ENCODE measurements around the gene BCL6.
"Not testable (repeated sequence)": the region's sequence is repeated elsewhere in the genome, so short reads cannot be mapped to it uniquely, and the experiment has no call there.

BCL6 gene

DNA sequence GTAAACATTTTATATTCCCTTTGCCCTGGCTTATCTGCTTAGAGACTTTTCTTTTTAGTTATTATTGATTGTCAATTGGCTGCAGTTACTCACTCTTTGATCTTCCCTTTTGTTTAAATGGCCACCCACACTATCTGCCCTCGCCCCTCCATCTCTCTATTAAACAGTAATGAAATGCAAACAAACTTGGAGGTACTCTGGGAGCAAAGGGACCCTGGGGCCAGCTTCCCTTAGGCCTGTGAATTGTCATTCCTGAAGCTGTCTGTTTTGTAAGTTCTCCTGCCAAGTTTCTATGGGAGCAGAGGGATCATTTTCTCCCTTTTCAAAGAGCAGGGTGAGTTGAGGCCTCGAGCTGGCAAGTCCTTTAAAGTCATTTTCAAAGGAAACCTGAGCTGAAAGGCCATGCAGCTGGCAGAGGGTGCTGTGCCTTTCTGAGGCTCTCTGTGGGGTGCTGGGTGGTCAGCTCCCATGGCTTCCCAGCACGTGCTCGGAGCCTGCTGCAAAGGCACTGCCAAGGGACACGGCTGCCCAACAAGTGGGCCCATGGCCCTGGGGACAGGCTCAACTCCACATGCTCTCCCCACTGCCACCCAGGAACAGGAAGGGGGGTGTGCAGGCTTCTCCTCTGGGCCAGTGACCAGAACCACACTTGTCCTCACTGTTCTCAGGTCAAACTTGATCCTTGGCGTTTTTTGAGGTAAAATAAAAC, 25.5 kb downstream of the BCL6 start:
- peak in 37 of 51 donors; percentile 11 to 86 (median 46) for DNase-seq

DNA sequence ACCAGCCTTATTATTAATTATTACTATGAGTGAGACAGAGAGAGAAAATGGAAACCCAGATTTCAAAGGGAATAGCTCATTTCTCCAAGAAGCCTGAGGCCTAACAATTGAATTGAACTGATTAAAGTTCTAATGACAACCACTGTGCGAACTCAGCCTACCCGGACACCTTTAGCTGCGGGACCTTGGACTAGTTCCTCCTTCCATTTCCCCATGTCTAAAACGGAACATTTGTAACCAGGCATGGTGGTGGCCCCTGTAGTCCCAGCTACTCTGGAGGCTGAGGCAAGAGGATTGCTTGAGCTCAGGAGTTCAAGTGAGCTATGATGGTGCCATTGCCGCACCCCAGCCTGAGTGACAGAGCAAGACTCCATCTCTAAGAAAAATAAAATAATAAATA, 26.5 kb downstream of the BCL6 start:
- DNase-seq: no peak

DNA sequence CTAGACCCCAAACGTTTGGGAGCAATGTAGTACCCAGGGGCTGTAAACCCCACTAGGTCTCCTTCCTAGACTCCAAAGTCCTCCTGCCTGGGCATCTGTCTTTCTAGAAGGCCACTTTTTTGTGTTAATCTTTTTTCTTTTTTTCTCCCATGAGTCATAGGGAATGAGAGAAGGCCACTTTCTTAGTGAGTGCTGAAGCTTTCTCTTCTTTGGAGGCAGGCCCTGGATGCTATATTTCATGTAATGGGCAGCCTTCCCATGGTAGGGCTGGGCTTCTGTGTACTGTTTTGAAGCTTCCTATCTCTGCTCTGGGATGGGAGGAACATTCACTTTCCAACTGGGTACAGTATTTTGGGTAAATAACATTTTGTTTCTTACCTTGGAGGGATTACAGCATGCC, 27.7 kb downstream of the BCL6 start:
- no peak for DNase-seq

DNA sequence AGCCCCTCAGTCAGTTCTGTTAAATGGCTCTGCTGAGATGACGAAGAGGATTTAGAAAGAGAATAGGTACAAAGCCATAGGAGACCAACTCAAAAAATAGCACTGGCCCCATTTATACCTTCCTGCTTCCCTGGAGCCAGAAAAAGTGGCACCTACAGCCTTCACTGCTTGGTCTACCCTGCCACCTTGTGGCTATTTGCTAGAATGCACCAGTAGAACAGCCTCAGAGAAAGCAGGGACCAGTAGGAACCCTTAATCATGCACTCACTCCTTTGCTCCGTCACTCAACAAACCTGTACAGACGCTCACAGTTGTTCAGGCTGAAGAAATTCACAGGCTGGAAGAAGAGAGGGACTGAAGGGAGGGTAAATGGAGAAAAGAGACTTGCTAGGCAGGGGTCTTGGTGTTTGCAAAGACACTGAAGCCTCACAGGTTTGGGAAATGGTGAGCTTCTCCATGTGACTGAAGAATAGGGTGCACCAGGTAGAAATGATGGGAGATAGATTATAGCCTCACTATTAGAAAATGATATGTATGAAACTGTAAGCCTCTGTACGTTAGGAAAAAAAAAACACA, 30.8 kb downstream of the BCL6 start:
- peak in 44 of 51 donors; percentile 8 to 78 (median 34) for DNase-seq

DNA sequence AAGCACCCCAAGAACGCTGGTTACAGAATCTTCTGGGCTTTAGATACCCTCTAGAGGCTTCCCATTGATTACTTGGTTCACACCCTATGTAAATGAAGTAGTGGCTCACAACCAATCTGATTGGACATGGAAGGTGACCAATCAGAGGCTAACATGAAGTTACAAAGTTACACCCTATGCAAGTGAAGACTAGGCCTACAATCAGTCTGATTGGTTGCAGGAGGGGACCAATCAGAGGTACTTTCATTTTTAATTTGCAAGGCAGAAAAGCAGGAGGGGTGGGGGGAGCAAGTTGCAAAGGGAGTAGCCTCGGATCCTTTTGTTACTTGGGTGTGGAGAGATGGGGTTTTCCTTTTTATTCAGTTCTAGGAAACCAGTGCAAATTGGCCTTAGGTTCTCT, 31.8 kb downstream of the BCL6 start:
- DNase-seq: no peak

DNA sequence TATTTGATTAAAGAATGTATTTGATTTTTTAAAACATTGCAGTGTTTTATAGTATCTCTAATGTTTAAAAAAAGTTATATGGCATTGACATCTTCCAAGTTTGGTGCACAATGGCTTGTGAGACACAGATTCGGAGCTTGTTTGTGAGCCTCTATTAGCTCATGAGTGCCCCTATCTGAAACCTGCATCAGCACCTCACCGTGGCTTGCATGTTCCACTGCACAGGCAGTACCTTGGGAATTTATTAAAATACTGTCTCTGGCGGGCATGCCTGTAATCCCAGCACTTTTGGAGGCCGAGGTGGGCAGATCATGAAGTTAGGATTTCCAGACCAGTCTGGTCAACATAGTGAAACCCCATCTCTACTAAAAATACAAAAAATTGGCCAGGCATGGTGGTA, 36.1 kb downstream of the BCL6 start:
- DNase-seq: no peak

DNA sequence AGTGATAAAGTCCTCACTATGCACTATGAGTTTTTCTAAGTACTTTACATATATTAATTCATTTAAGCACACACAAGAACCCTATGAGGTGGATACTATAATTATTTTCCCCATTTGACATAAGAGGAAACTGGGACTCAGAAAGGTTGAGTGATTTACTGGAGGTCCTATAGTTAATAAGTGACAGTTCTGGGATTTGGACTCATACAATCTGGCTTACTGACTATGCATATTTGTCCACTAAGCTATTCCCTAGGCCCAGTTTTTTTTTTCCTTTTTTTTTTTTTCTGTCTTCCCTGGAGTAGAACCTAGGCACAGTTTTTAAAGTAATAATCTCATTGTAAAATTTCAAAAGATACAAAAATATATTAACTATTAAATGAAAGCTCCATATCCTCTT, 36.6 kb downstream of the BCL6 start:
- no peak for DNase-seq

DNA sequence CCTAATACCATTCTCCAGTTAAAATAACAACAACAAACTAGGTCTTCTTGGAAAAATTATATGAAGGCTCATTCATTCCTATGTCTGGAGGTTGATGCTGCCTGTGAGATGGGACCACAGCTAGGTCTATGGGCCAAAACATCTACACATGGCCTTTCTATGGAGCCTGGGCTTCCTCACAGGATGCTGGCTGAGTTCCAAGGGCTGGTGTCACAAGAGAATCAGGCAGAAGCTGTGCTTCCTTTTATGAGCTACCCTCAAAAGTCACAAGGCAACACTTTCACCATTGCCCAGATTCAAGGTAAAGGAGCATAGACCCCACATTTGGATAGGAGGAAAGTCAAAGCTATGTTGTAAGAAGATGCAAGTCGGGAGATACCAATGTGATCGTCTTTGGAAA, 38.3 kb downstream of the BCL6 start:
- peak in 4 of 51 donors; percentile 1 to 6 (median 4) for DNase-seq

DNA sequence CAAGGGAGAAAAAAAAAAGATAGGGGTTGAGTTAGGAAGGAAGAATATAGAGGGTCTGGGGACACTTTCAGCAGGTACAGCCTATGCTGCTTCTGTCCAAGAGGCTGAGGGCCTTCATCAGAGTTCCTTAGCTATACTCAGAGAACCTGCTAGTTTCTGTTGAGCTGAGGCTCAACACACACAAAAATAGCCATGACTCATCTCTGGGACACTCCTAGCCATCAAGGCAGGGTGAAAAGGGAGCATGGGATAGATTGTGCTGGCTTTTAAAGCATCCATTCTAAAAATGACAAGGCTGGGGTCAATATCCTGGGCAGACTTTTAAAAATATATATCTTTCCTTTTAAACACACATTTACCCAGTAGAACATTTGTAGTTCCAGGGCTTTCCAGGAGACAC, 40.1 kb downstream of the BCL6 start:
- no peak for DNase-seq

DNA sequence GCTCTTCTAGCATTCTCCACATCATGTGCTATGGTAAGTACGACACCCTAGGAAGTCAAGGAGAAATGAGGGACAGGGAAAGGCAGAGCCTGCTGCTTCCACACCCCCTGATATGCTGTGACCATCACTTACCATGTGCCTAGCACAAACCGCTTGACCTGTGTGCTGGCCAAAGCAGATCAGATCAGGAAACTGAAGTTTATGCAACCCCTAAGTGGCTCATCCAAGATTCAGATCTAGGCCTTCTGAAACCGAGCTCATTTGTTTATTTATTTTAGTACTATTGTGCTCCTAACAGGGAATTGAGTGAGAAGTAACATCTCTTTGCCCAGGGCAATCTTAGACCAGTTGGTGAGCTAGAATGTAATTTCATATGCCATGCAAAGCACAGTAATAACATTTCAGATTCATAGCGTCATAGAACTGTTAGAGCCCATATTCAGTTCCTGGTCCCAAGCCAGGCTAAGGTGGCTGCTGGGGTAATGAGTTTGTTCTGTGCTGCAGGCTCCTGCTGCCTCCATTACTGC, 42.7 kb downstream of the BCL6 start, which contains the start of gene RTP2:
Gene RTP2 (minus strand): TSS at position 51 of the 527 bp plus-strand sequence. CDS start 429 bp downstream, outside the sequence.
- DNase-seq: no peak

DNA sequence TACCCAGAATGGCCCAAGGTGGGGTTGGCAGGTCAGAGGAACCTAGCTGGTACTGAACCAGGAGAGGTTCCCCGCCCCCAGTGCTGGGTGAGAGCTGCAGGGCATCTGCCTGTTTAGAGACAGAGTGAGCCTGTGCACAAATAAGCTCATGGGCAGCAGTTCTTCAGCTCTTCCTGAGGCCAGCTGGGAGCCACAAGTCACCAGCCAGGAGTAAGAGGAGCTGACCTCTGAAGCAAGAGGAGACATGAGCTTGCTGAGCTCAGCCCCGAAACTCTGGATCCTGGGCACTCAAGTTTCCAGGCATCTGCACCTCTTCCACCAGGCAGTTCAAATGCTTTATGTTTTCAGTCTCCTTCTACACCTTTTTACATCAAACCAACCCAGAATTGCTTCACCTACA, 45.0 kb downstream of the BCL6 start:
- no peak for DNase-seq

DNA sequence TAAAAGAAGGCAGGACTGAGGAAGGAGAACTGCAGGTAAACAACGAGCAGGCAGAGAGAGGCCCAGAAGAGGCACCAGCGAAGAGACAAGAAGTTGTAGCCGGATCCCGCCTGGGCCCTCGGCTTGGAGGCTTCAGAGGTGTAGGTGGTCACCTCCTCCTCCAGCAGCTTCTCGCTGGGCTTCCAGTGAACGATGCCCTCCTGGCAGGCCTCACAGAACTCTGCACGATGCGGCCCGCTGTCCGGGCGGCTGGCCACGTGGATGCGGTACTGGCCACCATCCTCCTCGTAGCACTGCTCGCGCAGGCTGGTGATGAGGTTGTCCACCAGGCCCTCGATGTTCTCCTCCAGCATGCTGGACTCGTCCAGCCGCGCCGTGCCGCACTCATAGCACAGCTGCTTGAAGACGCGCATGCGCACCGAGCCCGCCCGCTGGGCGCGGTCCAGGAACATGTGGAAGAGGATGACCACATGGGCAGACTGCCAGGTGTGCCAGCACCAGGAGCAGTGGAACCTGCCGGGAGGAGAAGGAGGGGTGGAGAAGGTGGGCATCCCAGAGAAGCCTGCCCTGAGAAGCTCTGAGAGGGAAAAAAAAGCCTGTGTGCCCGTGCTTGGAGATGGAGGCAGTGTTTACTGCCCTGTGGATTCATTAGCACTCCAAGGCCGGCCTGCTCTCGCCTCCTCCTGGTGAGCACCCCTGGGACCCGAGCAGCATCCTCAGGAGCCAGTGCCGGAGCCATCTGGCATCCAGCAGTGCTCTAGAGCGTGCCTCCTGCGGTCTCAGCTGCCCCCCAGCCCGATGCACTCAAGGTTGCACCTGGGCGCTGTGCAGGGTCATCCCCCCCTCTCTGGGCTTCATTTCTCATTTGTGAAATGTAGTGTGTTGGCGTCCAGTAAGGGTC, 46.5 kb downstream of the BCL6 start:
- DNase-seq: no peak

DNA sequence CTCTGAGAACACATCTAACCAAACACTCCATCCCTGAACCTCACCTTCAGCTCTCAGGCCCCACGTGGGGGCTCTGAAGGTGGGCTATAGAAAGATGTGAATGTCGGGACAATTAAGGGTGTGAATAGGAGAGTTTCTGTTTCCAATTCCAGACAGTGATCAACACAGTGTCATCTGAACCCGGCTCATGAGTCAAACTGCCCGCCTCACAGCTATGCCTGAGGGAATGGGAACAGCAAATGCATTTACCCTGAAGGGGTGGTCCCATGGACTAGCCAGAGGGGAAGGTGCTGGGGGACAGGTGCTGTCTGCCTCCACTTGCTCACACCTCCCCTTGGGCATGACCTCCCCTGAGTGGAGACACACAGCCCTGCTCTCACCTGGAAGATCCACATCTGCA, 49.2 kb downstream of the BCL6 start:
- DNase-seq: no peak

DNA sequence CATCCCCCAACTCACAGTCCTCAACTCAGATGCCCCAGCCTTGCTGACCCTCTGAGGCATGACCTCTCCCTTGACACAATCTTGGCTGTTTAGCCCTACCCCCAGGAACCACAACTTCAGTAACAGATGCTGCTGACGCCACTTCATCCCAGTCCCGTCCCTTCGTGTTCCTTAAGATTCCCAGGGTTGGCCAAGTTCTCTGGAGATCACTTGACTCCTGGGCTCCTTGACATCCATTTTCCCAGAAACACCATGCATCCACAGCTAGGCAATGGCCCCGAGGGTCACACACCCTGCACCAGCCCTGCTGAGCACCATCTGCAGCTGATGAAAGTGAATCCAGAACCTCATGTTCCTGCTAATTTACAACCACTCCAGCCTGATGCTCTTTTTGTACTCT, 49.8 kb downstream of the BCL6 start:
- no peak for DNase-seq

DNA sequence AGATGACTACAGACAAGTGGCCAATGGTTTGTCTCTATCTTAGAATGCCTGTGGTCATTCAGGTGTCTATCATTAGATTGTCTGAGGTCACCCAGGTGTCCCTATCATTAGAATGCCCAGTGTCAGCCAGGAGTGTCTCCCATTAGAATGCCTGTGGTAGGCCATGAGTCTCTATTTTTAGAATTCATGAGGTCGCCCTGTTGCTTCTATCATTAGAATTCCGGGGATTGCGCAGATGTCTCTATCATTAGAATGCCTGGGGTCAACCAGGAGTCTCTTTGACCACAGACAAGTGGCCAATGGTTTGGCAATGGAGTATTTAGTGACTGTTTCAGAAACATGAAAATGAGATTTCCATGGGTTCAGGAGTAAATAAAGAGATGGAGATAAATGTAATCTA, 50.5 kb downstream of the BCL6 start:
- no peak for DNase-seq

DNA sequence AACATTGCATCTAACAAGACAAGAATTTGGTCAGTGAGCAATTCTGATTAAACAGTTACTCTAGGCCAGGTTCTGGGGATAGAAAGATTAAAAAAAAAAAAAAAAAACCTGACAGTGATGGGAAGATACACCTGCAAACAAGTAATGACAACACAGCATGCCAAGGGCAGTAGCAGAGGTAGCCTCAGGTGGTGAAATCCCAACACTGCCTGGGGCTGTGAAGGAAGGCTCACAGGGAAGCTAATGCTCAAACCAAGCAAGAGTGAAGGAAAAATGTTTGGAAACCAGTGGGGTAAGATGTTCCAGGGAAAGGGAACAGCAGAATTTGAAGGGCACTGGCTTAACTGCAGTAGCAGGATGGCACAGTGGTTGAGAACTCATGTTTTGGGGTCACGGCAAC, 51.8 kb downstream of the BCL6 start:
- no peak for DNase-seq

DNA sequence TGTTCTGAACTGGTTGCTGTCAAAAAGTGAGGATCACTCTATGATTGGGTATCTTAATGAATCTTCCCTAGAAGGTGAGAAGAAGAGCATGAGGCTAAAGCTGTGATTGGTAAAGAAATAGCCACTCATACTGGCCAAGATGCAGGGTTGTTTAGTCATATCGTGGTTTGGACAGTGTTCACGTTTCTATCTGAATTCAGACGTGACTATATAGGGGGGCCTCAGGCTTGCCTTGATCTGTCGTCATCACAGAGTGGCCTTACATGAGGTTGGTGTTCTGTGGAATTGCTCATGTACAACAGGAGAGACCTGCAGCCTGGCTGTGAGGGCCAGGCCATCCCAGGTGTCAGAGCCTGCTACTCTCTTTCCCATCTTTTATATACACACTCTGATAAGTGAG, 55.3 kb downstream of the BCL6 start:
- DNase-seq: no peak

DNA sequence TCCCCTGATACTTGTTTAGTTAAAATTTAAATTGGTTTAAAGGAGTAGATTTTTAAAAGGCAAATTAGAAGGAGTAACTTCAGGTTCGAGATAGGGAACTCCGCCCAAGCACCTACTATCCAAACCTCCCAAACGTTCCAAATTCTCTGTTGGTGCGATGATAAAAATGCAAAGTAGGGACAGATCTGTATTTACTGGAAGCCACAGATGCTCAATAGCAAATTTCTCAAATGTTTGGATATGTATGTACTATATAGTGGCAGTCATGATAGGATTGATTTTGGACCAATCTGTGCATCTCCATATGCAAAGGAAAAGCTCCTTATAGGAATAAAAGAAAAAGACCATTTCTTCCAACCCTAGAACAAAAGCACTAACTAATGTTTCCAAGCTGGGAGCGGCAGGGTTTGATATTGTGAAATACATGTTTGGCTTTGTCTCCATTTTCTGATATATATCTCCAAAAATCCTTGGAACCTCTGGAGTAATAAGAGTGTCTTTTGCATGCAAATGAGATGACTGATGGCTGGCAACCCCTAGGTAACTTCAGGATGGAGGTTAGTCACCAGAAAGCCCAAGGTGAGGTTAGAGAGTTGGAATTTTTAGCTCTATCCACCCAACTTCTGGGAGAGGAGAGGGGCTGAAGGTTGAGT, 58.5 kb downstream of the BCL6 start:
- no peak for DNase-seq

DNA sequence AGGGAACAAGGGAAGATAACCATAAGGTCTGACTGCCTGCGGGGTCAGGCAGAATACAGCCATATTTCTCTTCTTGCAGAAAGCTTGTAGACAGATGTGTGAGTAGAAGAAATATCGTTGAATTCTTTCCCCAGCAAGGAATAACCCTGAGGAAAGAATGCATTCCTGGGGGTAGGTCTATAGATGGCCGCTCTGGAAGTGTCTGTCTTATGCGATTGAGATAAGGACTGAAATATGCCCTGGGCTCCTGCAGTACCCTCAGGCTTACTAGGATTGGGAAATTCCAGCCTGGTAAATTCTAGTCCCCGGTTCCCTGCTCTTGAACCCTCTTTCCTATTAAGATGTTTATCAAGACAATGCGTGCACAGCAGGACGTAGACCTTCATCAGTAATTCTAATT, 59.3 kb downstream of the BCL6 start:
- DNase-seq: no peak

DNA sequence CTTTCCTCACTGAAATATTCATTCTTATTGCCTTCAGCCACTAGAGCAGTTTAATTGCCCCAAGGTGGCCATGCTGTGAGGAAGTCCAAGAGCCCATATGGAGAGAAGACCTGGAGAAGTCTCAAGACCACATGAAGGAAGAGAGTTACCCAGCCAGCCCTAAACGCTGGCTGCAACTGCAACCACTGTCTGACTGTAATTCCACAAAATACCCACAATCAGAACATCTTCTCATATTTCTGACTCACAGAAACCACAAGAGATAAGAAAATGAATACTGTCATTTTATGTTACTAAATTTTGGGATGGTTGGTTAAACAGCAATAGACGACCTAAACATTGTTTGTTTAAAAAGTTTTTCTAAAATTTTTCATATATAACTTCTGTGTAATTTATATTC, 60.4 kb downstream of the BCL6 start:
- no peak for DNase-seq

DNA sequence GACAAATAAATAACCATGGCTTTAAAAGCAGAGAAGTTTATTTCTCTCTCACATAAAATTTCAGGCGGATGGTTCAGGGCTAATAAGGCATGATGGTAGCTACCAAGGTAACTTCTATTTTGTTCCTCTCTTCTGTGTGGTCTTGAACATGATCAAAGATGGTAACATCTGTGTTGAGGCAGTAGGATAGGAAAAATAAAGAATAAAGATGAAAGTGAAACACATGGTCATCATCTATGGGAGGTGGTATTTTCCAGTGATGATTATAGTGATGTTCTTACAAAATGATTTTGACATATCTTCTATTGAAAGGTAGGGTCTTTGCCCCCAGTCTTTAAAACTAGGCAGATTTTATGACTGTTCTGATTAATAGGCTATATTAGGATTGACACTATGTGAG, 60.8 kb downstream of the BCL6 start:
- no peak for DNase-seq

DNA sequence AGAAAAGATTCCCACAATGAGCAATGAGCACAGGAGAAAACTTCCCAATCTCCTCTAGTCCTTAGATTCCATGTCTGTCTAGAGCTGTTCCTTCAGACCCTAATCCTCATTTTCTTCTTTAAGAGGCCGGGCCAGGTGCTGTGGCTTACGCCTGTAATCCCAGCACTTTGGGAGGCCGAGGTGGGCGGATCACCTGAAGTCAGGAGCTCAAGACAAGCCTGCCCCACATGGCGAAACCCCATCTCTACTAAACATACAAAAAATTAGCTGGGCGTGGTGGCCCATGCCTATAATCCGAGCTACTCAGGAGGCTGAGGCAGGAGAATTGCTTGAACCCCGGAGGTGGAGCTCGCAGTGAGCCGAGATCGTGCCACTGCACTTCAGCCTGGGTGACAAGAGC, 63.5 kb downstream of the BCL6 start:
- DNase-seq: not testable (repeated sequence)
